ENCODE results near the gene UGT1A9.

DNA sequence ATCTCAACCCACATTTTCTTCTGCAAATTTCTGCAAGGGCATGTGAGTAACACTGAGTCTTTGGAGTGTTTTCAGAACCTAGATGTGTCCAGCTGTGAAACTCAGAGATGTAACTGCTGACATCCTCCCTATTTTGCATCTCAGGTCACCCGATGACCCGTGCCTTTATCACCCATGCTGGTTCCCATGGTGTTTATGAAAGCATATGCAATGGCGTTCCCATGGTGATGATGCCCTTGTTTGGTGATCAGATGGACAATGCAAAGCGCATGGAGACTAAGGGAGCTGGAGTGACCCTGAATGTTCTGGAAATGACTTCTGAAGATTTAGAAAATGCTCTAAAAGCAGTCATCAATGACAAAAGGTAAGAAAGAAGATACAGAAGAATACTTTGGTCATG, 96.4 kb downstream of the UGT1A9 start:
- TF ChIP-seq, protein P1, sequence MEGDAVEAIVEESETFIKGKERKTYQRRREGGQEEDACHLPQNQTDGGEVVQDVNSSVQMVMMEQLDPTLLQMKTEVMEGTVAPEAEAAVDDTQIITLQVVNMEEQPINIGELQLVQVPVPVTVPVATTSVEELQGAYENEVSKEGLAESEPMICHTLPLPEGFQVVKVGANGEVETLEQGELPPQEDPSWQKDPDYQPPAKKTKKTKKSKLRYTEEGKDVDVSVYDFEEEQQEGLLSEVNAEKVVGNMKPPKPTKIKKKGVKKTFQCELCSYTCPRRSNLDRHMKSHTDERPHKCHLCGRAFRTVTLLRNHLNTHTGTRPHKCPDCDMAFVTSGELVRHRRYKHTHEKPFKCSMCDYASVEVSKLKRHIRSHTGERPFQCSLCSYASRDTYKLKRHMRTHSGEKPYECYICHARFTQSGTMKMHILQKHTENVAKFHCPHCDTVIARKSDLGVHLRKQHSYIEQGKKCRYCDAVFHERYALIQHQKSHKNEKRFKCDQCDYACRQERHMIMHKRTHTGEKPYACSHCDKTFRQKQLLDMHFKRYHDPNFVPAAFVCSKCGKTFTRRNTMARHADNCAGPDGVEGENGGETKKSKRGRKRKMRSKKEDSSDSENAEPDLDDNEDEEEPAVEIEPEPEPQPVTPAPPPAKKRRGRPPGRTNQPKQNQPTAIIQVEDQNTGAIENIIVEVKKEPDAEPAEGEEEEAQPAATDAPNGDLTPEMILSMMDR (IDR thresholded peaks at IDR 0.05): no peak
- TF ChIP-seq EP300 (IDR thresholded peaks at IDR 0.05; ENCODE audit: low read depth) (no peak), POLR2AphosphoS5 (IDR thresholded peaks at IDR 0.05) (no peak)

Measured in transverse colon (tissue), 4 donors.